Activated T-cell treated with anti-CD3 and anti-CD28 coated beads, Interleukin-2, amount 50 U/mL, for 24 hours (primary cell): ENCODE results near the gene CASZ1.

ENCODE experiments used
- DNase-seq: peaks from one replicate; pipeline ENCODE4 v3.0.0-alpha.2; 2020
- H3K27ac Mint-ChIP-seq: 2 replicates; pipeline ENCODE4 v1.8.0; 2020; ENCODE audit warnings: mild to moderate bottlenecking, mixed read lengths
- H3K27me3 Mint-ChIP-seq: 2 replicates; pipeline ENCODE4 v1.8.0; 2020; ENCODE audit warnings: mixed read lengths
- H3K36me3 Mint-ChIP-seq: 2 replicates; pipeline ENCODE4 v1.8.0; 2020; ENCODE audit warnings: low read depth, mixed read lengths
- H3K4me1 Mint-ChIP-seq: 2 replicates; pipeline ENCODE4 v1.8.0; 2020; ENCODE audit warnings: low read depth, mixed read lengths
- H3K4me3 Mint-ChIP-seq: 2 replicates; pipeline ENCODE4 v1.8.0; 2020; ENCODE audit warnings: mild to moderate bottlenecking, moderate library complexity, mixed read lengths
- H3K9me3 Mint-ChIP-seq: 2 replicates; pipeline ENCODE4 v1.8.0; 2020; ENCODE audit warnings: mixed read lengths

Gene CASZ1

DNA sequence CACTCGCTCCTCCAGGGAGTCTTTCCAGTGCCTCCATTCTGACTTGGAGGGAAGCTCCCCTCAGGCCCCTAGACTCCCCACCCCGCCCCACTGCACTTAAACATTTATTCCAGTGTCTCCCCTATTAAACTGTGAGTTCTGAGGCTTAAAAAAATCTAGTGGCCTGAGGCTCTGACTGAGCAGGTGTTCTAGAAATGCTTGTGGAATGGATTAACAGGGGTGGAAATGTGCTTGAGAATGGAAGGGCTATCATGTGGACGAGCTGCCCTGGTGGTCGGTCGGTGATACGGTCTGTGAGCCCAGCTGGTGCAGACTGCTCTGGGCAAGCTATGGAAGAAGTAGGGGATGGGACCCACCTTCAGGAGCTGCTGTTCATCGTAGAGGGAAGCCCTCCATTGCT, 191.5 kb downstream of the CASZ1 start:
- Mint-ChIP-seq H3K36me3 (peaks cover 25% of the 10 kb centered on the region), H3K9me3 (no peaks in the 10 kb centered on the region), H3K27me3 (no peaks in the 10 kb centered on the region), H3K4me3 (no peak overlapping the region), H3K27ac (no peak overlapping the region), H3K4me1 (no peaks in the 10 kb centered on the region)
- no peak for DNase-seq

DNA sequence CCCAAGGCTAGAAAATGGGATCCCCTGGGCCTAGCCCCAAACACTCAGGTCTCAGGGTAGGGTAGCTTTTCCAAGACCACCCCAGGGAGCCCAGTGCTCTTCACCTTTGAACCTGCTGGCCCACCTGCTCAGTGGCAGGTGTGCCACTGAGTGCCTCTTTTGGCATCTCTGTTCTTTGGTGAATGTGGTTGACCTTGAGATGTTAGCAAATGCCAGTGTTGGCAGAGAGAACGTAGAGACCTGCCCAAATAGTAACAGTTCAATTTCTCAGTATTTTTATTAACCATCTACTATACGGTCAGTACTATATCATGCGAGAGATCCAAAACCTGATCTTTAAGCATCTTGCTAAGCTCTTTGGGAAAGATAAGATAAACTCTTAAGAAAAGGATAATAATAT, 193.5 kb downstream of the CASZ1 start:
- DNase-seq: no peak
- Mint-ChIP-seq H3K27me3 (no peaks in the 10 kb centered on the region), H3K4me1 (no peaks in the 10 kb centered on the region), H3K4me3 (no peak overlapping the region), H3K9me3 (no peaks in the 10 kb centered on the region), H3K27ac (no peak overlapping the region), H3K36me3 (peaks cover 42% of the 10 kb centered on the region)

DNA sequence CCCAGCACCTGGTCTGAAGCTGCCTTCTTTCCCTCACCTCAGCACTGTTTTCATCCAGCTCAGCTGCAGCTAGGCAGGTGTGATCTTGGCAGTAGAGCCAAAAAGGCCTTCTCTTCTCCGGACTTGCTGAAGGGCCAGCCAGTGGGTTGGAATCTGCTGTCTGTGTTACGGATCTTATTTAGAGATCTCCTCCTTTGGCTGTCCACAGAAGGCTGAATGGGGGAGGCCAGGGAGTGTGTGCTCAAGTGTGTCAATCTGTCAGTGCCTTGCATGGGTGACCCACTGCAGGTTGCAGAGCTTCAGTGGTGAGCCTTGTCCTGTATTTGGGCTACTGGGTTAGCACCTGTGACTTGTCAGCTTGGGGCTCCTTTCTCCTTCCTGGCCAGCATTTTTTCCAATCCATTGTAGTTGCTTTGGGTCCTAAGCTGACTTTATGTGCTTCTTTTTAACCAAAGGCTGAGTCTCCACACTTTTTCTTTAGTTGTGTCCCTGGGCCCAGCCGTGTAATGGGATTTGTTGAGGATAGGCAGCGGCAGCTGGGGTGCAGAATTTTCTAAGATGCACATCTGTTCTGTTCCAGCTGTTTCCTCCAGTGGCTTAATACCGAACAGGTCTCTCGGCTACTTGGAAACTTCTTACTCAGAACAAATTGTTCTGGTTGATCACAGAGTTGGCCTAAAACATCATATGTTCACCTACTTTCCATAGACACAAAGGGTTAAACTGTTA, 194.9 kb downstream of the CASZ1 start:
- Mint-ChIP-seq H3K36me3 (peaks cover 40% of the 10 kb centered on the region), H3K4me1 (no peaks in the 10 kb centered on the region), H3K27ac (no peak overlapping the region), H3K9me3 (no peaks in the 10 kb centered on the region), H3K4me3 (no peak overlapping the region), H3K27me3 (no peaks in the 10 kb centered on the region)
- DNase-seq: no peak

DNA sequence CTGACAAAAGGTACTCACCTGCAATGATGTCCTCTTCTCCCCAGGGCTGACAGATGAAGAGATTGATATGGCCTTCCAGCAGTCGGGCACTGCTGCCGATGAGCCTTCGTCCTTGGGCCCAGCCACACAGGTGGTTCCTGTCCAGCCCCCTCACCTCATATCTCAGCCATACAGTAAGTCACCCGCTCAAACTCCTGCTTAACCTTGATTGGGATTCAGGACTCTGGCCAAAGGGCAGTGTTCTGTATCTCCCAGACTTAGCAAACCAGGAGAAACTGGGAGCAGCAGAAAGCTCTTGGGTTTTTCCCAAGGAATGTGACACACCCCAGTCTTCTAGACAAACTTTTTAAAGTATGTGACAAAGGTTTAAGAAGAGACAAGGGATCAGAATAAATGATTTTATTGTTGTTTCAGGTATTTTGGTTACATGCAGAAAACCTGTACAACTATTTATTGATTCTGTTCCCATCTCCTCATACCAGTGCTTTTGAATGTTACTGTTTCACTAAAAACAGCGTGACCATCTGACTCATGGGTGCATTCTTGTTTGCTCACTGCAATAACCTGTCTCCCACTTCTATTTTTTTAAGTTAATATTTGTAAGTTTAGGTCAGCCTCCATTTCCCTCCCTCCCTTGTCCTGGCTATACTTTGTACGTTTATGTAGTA, 197.1 kb downstream of the CASZ1 start:
- no peaks in the 10 kb centered on the region for H3K27me3 Mint-ChIP-seq
- peaks cover 38% of the 10 kb centered on the region for H3K36me3 Mint-ChIP-seq
- no peak for DNase-seq
- H3K4me3 Mint-ChIP-seq: no peak overlapping the region
- H3K27ac Mint-ChIP-seq: no peak overlapping the region
- no peaks in the 10 kb centered on the region for H3K9me3 Mint-ChIP-seq
- H3K4me1 Mint-ChIP-seq: no peaks in the 10 kb centered on the region

DNA sequence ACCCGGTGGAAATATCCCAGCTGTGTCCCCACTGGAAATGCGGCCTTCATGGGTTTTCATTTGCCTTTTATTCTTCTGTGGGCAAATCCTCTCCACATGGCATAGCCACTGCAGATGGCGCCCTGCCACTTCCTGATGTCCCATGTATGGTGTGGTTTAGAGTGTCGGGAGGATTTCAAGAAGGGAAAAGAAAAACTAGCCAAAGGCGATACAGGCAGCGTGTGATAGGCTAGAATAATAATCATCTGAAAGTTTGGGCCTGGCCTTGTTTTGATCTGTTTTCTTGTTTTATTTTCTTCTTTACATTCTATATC, 198.1 kb downstream of the CASZ1 start:
- H3K27ac Mint-ChIP-seq: no peak overlapping the region
- H3K4me1 Mint-ChIP-seq: no peaks in the 10 kb centered on the region
- no peak for DNase-seq

DNA sequence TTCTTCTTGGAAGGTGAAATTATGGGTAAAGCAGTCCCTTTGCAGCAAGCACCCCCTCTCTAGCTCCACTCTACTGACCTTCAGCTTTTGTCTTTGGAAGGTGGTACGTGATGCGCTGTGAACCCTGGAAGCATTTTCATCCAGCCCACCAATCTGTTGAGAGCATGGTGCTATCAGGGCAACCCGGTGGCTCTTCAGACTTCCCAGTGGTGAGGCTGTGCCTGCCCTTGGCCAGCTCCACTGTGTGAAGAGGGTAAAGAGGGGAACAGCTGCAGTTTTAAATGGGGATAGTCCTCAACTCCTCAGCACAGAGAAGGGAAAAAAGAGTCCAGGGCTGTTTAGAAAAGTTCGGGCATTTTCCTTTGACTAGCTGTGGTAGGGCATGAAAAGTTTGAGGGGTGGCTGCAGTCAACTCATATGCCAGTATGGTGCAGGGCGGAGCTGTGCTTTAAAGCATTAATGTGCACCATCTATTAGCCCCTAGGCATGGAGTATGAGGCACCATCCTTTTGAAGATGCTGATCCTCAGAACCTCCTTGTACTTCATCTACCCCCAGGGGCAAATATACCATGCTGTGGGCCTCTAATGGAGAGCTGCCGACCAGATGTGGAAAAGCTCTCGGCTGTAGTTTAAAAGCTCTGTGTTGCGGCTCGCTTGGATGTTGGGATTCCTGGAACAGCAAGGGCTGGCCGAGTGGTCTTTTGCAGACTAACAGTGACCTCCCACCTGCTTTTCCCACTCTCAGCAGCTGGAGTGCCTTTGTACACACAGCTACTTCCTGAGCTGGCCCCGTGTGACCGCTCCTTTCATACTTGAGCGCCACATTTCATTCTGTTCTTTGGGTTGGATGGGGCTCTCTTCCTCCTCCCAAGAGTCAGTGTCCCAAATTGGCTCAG, 198.7 kb downstream of the CASZ1 start:
- Mint-ChIP-seq H3K36me3 (peaks cover 34% of the 10 kb centered on the region), H3K27me3 (no peaks in the 10 kb centered on the region), H3K4me1 (no peaks in the 10 kb centered on the region), H3K27ac (no peak overlapping the region), H3K4me3 (no peak overlapping the region), H3K9me3 (no peaks in the 10 kb centered on the region)
- no peak for DNase-seq

More for the DNA sequence above, 198.1 kb downstream of the CASZ1 start:
- Mint-ChIP-seq H3K27me3 (no peaks in the 10 kb centered on the region), H3K4me3 (no peak overlapping the region), H3K36me3 (peaks cover 34% of the 10 kb centered on the region), H3K9me3 (no peaks in the 10 kb centered on the region)

DNA sequence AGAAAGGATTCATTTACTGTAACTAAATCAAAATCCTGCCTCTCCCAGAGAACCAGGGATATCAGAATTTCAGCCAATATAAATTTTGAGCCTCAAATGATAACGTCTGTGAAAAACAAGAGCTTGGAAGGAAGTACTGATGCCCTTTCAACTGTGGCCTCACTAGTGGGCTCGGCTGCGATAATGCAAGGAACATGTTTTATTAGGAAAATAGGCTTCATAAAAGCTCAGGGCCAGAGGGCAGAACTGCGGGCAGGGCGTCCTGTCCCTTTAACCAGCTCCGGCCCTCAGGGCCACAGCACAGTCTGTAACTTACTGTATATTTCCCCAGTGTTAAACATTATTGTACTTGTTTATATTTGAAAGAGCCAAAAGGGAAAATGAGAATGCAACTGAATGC, 199.7 kb downstream of the CASZ1 start:
- Mint-ChIP-seq H3K4me1 (no peaks in the 10 kb centered on the region), H3K9me3 (no peaks in the 10 kb centered on the region), H3K27me3 (no peaks in the 10 kb centered on the region), H3K4me3 (no peak overlapping the region), H3K36me3 (peaks cover 27% of the 10 kb centered on the region), H3K27ac (no peak overlapping the region)
- DNase-seq: no peak

DNA sequence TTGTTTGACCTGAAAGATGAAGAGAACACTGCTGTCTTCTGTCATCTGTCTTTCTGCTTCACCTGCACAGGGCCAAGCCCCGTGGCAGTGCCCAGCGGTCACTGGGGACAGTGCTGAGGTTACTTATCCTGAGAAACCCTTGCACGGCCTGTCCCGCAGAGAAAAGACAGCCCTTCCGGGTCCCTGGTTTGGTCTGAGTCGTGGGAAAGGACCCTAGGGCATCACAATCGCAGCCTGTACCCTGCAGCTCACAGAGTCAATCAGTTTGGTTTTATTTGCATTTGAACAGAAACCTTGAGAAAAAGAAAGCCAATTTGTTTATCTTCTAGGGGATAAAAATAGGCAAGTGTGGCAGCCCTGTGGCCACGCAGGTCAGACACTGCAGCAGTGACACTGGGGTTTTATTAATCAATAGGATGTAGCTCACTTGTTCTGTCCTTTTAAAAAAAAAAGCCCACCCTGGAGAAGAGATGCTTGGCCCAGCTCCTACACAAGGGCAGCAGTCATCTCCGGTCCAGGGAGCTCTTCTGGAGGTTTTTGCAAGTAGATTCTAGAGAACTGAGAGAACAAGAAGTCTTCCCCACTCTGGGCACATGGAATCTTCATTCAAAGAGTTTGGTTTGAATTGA, 201.7 kb downstream of the CASZ1 start:
- H3K9me3 Mint-ChIP-seq: no peaks in the 10 kb centered on the region
- no peak for DNase-seq
- no peak overlapping the region for H3K4me3 Mint-ChIP-seq
- peaks cover 15% of the 10 kb centered on the region for H3K36me3 Mint-ChIP-seq
- H3K4me1 Mint-ChIP-seq: no peaks in the 10 kb centered on the region
- no peaks in the 10 kb centered on the region for H3K27me3 Mint-ChIP-seq
- H3K27ac Mint-ChIP-seq: no peak overlapping the region

DNA sequence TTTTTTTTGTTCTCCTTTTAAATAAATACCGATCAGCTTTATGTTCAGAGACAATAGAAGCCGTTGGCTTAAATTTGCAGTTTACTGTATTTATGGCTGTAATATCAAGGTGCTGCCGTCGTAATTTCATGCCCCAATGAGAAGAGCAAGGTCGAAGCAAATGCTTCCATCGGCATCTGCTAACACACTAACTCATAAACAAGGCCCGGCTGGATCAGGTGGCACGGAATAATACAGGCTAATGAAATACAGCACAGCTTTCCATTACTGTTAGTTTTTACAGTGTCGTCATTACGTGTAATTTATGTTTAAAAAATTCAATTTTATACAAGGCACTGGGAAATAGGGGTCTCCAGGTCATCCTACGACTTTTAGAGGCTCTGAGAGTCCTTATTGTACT, 202.7 kb downstream of the CASZ1 start:
- no peaks in the 10 kb centered on the region for H3K27me3 Mint-ChIP-seq
- H3K36me3 Mint-ChIP-seq: peaks cover 7% of the 10 kb centered on the region
- H3K27ac Mint-ChIP-seq: no peak overlapping the region
- no peak for DNase-seq
- H3K9me3 Mint-ChIP-seq: no peaks in the 10 kb centered on the region
- H3K4me1 Mint-ChIP-seq: no peaks in the 10 kb centered on the region
- H3K4me3 Mint-ChIP-seq: no peak overlapping the region

DNA sequence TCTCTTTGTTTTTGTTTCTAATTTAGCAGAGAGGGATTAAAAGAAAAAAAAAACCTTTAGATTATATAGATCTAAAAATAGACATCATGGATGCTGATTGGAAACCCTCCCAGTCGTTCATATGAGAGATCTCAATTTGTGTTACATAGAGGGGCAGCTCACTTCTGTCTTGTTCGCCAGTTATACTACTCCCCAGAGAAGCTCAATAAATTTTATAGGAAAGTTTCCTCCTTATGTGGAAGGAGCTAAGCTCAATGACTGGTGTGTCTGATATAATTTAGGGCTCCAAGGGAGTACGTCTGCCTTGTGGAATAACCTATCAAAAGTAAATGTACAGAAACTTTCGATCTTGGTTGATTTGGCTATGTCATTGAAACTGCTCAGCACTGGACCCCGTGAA, 204.1 kb downstream of the CASZ1 start:
- H3K4me1 Mint-ChIP-seq: no peaks in the 10 kb centered on the region
- no peak overlapping the region for H3K27ac Mint-ChIP-seq
- no peak for DNase-seq
- H3K27me3 Mint-ChIP-seq: no peaks in the 10 kb centered on the region
- H3K4me3 Mint-ChIP-seq: no peak overlapping the region
- no peaks in the 10 kb centered on the region for H3K9me3 Mint-ChIP-seq
- H3K36me3 Mint-ChIP-seq: peaks cover 4% of the 10 kb centered on the region

DNA sequence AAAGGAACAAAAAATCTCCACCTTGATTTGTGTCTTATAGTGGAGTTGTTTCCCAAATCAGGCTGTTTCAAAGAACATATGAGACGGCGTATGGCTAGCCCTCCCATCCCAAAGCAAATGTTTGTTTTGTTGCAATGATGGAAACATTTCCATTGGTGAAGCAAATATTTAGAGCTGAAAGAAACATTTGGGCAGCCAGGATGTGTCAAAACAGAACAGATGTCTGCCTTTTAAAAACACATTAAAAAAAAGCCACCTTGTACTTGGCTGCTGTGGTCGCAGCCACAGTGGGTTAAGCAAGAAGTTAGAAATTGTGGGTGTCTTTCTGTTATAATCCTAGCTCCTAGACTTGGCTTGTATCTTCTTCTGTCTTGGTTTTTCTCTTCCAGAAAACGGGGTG, 205.4 kb downstream of the CASZ1 start:
- no peak for DNase-seq
- no peak overlapping the region for H3K4me3 Mint-ChIP-seq
- no peaks in the 10 kb centered on the region for H3K9me3 Mint-ChIP-seq
- H3K27ac Mint-ChIP-seq: no peak overlapping the region
- H3K4me1 Mint-ChIP-seq: peaks cover 3% of the 10 kb centered on the region
- no peaks in the 10 kb centered on the region for H3K27me3 Mint-ChIP-seq
- peaks cover 4% of the 10 kb centered on the region for H3K36me3 Mint-ChIP-seq

DNA sequence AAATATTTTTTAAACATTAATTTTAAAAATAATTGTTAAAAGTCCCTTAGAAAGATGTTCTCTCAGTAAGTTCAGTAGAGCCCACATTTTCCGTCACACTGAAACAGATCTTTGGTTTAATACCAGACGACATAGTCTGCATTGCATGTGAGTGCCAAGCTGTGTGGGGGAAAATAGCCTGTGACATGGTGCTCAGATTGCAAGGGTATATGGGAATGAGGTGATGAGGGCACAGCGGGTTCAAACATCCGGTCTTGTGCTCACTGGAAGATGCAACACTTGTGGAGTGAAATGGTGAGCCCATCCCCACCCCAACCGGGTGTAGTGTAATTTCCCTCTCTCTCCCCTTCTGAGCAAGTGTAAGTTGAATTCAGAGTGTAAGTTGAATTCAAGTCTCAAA, 207.4 kb downstream of the CASZ1 start:
- H3K36me3 Mint-ChIP-seq: peaks cover 4% of the 10 kb centered on the region
- H3K27ac Mint-ChIP-seq: no peak overlapping the region
- no peaks in the 10 kb centered on the region for H3K9me3 Mint-ChIP-seq
- H3K4me3 Mint-ChIP-seq: no peak overlapping the region
- peaks cover 4% of the 10 kb centered on the region for H3K4me1 Mint-ChIP-seq
- no peaks in the 10 kb centered on the region for H3K27me3 Mint-ChIP-seq
- no peak for DNase-seq

DNA sequence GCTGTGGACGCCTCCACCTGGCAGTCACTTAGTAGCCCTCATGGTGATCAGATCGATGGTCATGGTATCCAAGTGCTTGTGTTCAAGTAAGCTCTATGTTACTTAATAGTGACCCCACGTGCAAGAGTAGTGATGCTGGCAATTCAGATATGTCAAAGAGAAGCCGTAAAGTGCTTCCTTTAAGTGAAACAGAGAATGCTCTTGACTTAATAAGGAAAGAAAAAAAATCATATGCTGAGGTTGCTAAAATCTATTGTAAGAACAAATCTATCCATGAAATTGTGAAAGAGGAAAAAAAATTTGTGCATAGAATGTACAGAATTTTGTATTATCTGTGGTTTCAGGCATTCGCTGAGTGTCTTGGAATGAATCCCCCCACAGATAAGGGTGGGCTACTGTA, 207.8 kb downstream of the CASZ1 start:
- no peaks in the 10 kb centered on the region for H3K9me3 Mint-ChIP-seq
- no peaks in the 10 kb centered on the region for H3K27me3 Mint-ChIP-seq
- no peak for DNase-seq
- H3K36me3 Mint-ChIP-seq: peaks cover 4% of the 10 kb centered on the region
- H3K27ac Mint-ChIP-seq: no peak overlapping the region
- H3K4me1 Mint-ChIP-seq: peaks cover 4% of the 10 kb centered on the region
- no peak overlapping the region for H3K4me3 Mint-ChIP-seq
